GM12878 (cell line): ENCODE results near the gene MYO16.

ENCODE experiments used
- NFIC ChIP-seq: IDR thresholded peaks from 2 replicates; pipeline ENCODE4 v1.6.1; 2012; ENCODE audit warnings: low read depth, mild to moderate bottlenecking, inconsistent platforms, low read length, moderate library complexity
- TF ChIP-seq, protein P1 (sequence below): IDR thresholded peaks from 2 replicates; pipeline ENCODE4 v1.6.1; 2012; ENCODE audit warnings: low read depth, low read length, improper control_type of control experiment

DNA sequence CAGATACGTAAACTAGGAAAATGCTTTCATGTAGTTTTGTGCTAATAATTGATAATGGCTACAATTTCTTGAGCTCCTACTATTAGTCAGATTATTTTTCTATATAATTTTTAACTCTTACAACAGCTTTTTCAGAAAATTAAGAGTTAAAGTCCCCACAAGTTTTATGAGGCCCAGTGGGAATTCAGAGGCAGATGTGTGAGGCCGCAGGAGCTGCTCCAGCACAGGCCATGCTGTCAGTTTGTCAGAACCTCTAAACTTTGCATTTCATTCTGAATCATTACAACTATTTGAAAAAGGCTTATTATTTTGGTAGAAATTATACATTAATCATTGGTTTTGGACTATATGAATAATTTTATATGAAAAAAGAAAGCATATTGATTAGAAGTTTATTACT, 370.8 kb downstream of the MYO16 start:
- TF ChIP-seq, protein P1, sequence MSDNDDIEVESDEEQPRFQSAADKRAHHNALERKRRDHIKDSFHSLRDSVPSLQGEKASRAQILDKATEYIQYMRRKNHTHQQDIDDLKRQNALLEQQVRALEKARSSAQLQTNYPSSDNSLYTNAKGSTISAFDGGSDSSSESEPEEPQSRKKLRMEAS = no peak
- TF ChIP-seq NFIC = no peak
